HG03066 (cell line): ENCODE measurements around the gene VAT1L.
"Not testable (repeated sequence)": the region's sequence is repeated elsewhere in the genome, so short reads cannot be mapped to it uniquely, and the experiment has no call there.

Experiments used
- ATAC-seq: cut with Tn5 transposase; IDR thresholded peaks from one replicate; pipeline ENCODE4 v1.9.1; 2021; ENCODE audit warnings: low read depth; ENCODE audit not compliant: unreplicated experiment

Gene VAT1L

GRCh38 chr16:77977339-77977738 lies 189.0 kb downstream of the VAT1L start:
- no peak for ATAC-seq

DNA sequence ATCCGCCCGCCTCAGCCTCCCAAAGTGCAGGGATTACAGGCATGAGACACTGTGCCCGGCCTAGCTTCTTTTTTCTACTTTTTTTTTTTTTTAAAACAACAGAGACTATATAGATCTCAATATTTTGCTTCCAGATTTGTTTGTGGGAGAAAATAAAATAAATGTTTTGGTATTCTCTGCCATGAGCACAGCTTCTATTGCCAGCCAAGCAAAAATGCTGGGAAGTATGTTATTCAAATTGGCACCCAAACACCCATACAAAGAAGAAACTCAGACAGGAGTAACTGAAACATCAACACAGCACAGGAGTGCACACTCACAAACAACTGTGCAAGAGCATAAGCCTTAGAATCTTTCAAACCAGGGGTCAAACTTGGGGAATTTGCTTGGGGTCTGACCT lies 196.7 kb downstream of the VAT1L start:
- ATAC-seq: no peak

GRCh38 chr16:77986011-77986740 lies 197.8 kb downstream of the VAT1L start:
- no peak for ATAC-seq

DNA sequence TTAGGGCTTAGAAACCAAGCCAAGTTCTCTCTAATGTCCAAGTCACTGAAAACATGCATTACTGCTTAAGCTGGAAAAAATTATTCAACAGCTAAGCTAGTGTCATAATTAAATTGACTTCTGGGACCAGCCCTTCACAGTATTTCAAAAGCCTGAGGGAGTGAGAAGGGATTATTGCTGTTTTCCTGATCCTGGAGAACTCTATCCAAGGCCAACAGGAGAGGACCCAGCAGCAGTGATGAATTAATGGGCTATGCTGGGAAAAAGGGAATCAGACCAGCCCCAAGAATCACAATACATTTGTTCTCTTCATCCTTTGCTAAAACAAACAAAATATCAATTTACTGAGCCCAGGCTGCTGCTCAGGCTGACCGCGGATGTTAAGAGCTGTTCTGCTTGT lies 199.4 kb downstream of the VAT1L start:
- ATAC-seq: no peak

GRCh38 chr16:77989846-77990245 lies 201.5 kb downstream of the VAT1L start:
- no peak for ATAC-seq

GRCh38 chr16:77991701-77992100 lies 203.3 kb downstream of the VAT1L start:
- ATAC-seq: no peak

- not testable (repeated sequence) for ATAC-seq
Observed at GRCh38 chr16:77992381-77992780, 204.0 kb downstream of the VAT1L start.

DNA sequence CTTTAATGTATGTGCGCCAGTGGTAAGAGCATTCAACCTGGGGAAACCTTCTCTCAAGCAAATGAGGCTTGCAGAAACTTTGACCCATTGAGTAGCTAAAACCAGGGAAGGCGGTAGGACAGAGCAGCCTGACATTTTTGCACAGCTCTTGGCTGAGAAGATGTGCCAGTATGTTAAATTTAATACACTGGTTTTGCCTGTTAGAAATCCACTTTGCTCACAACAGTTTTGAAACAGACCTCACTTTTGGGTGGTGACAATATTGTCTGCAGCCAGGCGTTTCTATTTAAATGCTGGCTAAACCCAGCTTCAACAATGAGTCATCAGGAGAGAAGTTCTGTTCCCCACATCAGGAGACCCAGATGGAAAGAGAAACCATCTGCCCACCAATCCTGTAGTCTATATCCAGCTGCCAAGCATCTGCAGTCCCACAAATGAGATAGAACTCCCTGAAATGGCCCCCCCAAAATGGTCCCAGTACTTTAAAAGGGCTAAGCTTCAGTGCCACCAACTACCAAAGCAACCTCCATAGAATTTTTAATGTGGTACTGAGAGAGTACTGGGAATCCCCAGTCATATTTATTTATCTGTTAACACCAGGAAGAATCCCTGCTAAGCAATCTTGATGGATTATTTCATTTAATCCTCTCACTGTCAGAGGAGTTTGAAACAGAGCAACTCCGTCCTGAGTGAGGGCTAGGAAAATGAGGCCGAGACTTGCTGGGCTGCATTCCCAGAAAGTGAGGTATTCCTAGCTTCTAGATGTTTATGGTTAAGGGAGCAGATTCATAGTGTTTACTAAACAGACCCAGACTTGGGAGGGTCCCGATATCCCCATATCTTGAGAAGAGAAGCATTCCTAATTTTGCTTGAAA lies 205.0 kb downstream of the VAT1L start:
- no peak for ATAC-seq

DNA sequence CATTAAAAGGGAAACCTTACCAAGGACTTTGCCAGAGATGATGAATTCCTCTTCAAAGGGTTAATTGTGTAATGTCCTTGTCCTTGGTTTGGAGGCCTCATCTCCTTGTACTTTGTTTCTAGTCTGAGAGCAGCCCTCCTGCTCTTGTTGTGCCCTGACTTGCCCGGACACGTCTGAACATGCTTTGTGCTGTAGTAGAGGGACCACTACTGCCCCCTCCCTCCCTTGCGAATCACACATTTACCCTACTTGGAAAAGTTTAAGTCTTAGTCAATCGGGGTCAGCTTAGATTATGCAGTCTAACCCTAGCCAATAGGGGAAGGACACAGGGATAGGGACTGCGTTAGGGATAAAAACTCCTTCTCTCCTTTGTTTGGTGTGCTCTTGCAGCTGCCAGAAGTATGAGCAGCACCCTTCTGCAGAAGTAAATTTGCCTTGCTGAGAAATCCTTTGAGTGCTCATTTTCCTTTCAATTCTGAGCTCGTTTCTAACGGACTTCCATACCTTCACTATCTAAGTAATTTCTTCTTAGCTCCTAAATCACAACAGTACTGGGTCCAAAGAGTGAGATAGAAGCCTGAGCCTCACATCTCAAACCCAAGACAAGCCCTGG lies 207.6 kb downstream of the VAT1L start:
- no peak for ATAC-seq

GRCh38 chr16:77998350-77999023 lies 210.1 kb downstream of the VAT1L start:
- ATAC-seq: no peak

DNA sequence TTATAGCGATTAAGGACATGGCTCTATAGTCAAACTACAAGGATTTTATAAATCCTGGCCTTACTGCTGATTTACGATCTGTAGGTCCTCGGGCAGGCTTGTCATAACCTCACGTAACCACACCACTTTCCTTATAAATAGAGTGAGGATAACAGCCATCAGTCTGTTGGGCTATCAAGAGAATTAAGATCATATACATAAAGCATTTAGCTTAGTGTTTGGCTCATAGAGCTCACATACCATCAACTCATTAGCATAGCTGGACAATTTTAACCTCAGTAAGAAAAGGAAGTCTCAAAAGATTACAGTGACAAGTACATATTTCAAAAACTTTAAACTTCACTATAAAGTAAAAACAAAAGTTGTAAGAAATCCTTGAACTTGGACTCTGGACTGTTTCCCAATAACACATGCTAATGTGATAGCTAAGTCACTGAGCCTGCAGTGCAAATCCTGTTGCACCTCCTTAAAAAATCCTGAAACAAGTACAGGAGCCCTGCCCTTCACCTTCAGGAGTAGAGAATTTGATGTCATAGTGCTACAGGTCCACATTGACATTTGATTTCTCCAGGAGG lies 213.2 kb downstream of the VAT1L start:
- no peak for ATAC-seq

DNA sequence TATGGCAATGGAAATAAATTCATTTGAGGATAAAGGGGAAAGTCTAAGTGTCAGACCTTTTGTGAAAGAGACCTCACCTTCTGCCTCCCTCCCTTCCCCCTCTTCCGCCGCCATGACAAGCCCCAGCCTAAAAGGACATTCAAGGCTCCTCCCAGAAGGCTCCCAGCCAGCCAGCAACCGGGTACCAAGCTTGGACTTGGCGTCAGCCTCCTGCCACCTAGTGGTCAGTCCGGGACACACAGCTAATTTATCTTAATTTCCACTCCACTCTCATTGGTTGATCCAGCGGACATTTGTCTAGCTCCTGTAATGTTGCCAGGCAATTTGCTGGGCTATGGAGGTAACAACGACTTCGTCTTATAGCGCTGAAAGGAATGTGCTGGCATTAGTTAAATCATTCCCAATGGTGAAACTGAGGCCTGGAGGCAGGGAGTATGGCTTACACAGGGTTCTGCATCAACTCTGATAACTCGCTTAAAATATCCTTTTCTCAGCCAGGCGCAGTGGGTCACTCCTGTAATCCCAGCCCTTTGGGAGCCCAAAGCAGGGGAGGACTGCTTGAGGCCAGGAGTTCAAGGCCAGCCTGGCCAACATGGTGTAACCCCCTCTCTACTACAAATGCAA lies 214.7 kb downstream of the VAT1L start:
- peak; percentile 98 for ATAC-seq

- ATAC-seq: no peak
Observed at GRCh38 chr16:78004517-78004916, 216.2 kb downstream of the VAT1L start.

DNA sequence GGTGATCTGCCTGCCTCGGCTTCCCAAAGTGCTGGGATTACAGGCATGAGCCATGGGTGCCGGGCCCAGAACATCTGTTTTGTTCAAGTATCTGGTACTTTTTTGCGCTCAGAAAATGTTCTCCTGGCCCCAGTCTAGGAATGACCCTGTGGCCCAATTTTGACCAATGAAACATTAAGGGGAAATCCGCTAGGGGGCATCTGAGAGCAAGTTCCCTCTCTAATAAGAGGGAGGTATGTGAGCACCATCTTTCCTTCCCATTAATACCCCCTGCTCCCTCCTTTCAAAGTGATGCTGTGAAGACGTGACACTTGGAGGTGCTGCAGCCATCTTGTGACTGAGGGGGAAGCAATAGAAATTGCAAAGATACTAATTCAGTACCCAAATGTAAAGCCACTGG lies 217.5 kb downstream of the VAT1L start:
- ATAC-seq: no peak

DNA sequence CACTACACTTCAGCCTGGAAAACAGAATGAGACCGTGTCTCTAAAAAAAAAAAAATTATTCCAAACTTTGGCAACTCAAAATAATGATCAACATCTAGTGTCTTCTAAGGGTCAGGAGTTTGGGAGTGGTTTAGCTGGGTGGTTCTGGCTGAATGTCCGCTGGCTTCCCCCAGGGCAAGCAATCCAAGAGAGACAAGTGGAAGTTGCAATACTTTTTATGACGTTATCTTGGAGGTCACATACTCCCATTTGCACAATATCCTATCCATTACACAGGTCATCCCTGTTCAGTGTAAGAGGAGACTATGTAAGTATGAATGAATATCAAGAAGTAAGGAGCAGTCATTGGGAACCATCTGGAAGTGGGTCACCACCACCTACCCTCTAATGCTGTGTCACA lies 218.8 kb downstream of the VAT1L start:
- ATAC-seq: no peak

GRCh38 chr16:78022347-78023060 lies 234.1 kb downstream of the VAT1L start, which contains the start of gene CLEC3A:
CLEC3A (plus strand) TSS chr16:78022548; CDS start chr16:78022627, 79 bp downstream.
- no peak for ATAC-seq

DNA sequence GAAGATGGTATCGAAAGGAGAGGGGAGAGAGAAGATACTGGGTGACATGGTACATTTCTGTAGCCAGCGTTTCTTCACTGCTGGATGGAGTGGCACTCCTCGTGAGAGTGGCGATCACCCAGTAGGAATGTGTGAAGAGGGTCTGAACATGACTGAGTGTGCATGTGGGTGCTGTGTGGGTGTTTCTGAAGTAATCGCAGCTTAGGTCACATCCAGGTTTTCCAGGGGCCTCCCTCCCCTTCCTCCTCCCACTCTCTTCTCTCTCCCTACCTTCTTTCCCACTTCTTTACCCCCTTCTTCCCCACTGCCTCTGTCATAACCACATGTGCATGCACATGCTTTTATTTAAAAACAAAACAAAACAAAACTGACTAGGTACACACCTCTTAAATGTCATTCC lies 235.8 kb downstream of the VAT1L start:
- ATAC-seq: no peak

- ATAC-seq: no peak
Observed at GRCh38 chr16:78025631-78026030, 237.3 kb downstream of the VAT1L start.

GRCh38 chr16:78028018-78028417 lies 239.7 kb downstream of the VAT1L start:
- ATAC-seq: no peak
